Panc1 (cell line): ENCODE data around the gene PC.

Experiments
- POLR2AphosphoS5 ChIP-seq: IDR thresholded peaks from 2 replicates; pipeline ENCODE4 v1.6.1; 2012; ENCODE audit warnings: mild to moderate bottlenecking, low read depth, low read length, moderate library complexity
- SIN3A ChIP-seq: IDR thresholded peaks from 2 replicates; pipeline ENCODE4 v1.6.1; 2012; ENCODE audit warnings: low read depth, mild to moderate bottlenecking, low read length, moderate library complexity, borderline replicate concordance; ENCODE audit not compliant: insufficient read depth
- TCF7L2 ChIP-seq: IDR thresholded peaks from 2 replicates; pipeline ENCODE4 v1.6.1; 2011; ENCODE audit warnings: mild to moderate bottlenecking, low read depth, low read length, inconsistent platforms
- TF ChIP-seq, protein P1 (sequence below), 2 experiments: IDR thresholded peaks; 2 replicates each; pipeline ENCODE4 v1.6.1; 2011 to 2012; ENCODE audit warnings: low read depth in 2 of 2, control low read depth in 1 of 2, low read length in 1 of 2, mild to moderate bottlenecking in 1 of 2, moderate library complexity in 1 of 2; ENCODE audit not compliant: insufficient read depth in 1 of 2
- TF ChIP-seq, protein P2 (sequence below): fragments of 450-650 bp; IDR thresholded peaks from 2 replicates; pipeline ENCODE4 v1.5.1; 2017; ENCODE audit warnings: mild to moderate bottlenecking

DNA sequence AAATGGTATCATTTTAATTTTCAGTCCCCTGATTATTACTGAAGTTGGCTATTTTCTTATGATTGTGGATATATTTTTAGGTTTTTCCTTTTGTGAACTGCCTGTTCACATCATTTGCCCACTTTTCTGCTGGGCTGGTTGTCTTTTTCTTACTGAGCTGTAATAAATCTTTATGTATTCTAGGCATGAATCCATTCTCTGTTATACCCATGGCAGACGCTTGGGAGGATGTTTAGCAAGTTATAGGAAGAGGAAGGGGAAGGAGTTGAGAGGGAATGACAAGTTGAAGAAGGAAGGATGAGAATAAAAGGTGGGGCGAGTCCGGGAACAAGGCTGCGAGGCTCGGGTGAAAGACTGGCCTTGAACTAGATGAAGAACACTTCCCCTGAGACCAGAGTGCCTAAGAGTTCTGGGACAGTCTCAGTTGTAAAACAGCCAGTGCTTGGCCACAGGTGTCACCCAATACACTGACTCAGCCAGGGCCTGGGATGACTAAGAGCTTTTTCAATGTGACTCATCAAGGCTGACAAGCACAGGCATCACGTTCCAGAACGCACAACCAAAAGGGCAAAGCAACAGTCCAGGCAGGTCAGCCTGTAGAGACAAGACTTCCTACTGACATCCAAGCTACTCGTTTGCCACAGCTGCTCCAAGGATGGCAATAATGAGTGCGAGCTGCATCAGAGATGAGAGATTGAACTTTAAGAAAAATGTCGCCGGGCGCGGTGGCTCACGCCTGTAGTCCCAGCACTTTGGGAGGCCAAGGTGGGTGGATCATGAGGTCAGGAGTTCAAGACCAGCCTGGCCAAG is 66.1 kb downstream of the PC start:
- TF ChIP-seq, protein P1, sequence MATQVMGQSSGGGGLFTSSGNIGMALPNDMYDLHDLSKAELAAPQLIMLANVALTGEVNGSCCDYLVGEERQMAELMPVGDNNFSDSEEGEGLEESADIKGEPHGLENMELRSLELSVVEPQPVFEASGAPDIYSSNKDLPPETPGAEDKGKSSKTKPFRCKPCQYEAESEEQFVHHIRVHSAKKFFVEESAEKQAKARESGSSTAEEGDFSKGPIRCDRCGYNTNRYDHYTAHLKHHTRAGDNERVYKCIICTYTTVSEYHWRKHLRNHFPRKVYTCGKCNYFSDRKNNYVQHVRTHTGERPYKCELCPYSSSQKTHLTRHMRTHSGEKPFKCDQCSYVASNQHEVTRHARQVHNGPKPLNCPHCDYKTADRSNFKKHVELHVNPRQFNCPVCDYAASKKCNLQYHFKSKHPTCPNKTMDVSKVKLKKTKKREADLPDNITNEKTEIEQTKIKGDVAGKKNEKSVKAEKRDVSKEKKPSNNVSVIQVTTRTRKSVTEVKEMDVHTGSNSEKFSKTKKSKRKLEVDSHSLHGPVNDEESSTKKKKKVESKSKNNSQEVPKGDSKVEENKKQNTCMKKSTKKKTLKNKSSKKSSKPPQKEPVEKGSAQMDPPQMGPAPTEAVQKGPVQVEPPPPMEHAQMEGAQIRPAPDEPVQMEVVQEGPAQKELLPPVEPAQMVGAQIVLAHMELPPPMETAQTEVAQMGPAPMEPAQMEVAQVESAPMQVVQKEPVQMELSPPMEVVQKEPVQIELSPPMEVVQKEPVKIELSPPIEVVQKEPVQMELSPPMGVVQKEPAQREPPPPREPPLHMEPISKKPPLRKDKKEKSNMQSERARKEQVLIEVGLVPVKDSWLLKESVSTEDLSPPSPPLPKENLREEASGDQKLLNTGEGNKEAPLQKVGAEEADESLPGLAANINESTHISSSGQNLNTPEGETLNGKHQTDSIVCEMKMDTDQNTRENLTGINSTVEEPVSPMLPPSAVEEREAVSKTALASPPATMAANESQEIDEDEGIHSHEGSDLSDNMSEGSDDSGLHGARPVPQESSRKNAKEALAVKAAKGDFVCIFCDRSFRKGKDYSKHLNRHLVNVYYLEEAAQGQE (IDR thresholded peaks at IDR 0.05; ENCODE audit: insufficient read depth in 1 of 2, low read depth in 2 of 2, low read length in 1 of 2) = no peak
- TF ChIP-seq, protein P2, sequence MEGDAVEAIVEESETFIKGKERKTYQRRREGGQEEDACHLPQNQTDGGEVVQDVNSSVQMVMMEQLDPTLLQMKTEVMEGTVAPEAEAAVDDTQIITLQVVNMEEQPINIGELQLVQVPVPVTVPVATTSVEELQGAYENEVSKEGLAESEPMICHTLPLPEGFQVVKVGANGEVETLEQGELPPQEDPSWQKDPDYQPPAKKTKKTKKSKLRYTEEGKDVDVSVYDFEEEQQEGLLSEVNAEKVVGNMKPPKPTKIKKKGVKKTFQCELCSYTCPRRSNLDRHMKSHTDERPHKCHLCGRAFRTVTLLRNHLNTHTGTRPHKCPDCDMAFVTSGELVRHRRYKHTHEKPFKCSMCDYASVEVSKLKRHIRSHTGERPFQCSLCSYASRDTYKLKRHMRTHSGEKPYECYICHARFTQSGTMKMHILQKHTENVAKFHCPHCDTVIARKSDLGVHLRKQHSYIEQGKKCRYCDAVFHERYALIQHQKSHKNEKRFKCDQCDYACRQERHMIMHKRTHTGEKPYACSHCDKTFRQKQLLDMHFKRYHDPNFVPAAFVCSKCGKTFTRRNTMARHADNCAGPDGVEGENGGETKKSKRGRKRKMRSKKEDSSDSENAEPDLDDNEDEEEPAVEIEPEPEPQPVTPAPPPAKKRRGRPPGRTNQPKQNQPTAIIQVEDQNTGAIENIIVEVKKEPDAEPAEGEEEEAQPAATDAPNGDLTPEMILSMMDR = no peak
- TF ChIP-seq POLR2AphosphoS5 (peak; percentile 47; the same call in 1 of the 2 replicates), SIN3A (no peak), TCF7L2 (no peak)
